Stimulated activated CD4-positive, alpha-beta T cell treated with anti-CD3 and anti-CD28 coated beads, TNF-alpha, amount 100 ng/mL, for 24 hours (primary cell): ENCODE data around the gene OTOS.
A peak's percentile ranks its signal among the peaks of the same experiment; 100 is the strongest.

Experiments used
- DNase-seq, 3 experiments: peaks; one replicate each; pipeline ENCODE4 v3.0.0-alpha.2; 2020; ENCODE audit warnings: low read depth in 3 of 3

The OTOS gene

DNA sequence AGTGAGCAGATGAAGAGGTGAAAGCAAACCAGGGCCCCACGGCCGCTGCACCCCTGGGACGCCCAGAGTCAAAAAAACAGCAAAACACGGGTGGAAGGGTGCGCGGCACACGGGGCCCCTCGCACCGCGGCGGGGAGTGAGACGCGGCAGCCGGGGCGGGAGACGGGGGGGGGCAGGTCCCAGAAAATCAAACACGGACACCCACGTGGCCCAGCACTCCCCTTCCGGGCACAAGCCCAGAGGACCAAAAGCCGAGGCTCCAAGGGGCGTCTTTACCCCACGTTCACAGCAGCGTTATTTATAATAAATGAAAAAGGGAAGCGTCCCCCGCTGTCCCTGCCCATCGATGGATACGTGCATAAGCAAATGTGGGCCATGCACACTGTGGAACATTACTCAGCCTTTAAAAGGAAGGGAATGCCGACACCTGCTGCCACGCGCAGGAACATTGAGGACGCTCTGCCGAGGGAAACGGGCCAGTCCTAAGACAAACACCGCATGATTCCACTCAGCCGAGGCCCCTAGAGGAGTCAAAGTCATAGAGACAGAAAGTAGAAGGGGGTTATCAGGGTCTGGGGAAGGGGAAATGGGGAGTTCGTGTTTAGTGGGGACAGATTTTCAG, 3.7 kb downstream of the OTOS start:
- peak in 1 of 3 experiments; percentile 30 for DNase-seq

DNA sequence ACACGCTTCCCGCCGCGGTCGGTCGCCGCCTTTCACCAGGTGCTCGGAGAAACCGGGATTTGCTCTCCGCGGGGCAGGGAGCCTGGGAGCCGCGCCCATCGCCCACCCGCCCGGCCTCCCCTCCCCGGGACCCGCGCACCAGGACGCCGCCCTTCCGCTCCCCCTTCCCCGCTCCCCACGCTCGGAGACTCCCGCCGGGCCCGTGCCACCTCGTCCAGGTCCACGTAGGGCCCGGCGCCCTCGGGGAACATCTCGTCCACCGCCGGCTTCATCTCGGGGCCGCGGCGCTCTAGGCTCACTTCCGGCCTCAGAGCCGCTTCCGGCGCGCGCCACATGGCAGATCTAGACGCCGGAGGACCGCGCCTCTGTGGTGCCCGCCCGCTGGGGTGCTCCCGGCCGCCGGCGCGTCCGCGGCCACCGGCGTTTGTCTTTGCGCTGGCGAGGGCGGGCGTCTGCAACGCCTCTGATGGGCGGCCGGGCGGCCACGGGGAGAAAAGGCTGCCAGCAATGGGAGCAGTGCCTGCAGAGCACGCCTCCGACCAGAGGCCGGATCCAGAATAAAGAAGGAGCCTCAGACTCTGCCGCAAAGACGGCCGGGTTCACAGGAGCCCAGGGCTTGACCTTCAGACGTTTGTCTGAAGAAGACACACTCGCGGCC, 4.3 kb downstream of the OTOS start, which contains the start of gene COPS9:
COPS9 (minus strand) TSS at position 293 of the 658 bp plus-strand sequence; CDS start at position 272, 21 bp downstream.
- peak; percentile 74 to 82 (median 76) for DNase-seq

DNA sequence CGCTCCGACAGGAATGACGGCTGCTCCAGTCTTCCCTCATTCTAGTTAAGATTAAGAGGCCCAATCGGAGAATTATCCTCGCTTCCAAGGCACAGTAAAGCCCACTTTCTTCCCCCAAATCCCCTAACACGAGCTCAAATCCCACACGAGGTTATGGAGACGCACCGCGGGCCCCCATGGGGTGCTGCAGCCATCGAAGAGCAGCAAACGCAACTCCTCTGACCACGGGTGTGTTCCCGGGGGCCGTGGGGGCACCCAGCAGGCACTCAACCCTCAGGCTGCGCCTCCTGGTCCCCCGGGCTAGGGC, 4.8 kb downstream of the OTOS start:
- no peak for DNase-seq

DNA sequence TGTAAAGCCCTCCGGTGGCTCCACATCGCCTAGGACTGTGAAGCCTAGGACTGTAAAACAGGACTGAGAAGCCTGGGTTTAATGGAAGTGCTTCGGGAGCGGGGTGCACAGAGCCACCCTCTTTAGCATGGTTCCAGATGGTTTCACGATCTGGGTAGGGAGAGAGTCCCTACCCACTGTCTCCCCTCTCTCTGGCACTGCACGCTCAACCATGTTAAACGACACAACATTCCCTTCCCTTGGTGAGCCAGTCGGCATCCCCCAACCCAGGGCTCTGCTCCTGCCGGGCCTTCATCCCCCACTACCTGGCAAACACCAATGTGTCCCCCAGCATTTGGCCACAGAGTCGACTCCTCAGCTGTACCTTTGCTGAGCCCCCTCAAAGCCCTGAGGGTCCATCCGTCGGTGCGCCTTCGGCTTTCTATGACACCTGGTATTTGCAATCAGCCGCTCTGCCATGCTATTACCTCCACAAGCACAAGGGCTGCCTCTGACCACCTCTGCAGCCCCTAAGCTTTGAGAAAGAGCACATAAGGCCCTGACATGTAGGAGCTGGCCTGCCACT, 5.4 kb downstream of the OTOS start:
- DNase-seq: no peak

DNA sequence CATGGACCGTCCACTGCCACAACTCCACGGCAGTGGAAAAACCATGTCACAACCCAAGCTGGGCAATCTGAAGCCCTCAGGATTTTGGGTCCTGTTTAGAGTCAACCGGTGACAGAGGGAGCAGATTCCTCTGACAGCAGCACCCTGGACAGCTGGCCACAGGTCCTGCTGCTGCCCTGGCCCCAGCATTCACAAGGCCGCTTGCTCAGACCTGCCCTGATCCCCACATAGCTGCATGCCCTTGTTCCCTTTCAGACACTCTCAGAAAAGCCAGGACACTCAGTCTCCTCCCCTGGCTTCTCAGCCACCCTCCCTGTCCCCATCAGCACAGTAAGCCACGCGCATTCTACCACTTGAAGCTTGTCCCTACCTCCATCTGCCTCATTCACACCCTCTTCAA, 6.0 kb downstream of the OTOS start:
- no peak for DNase-seq

DNA sequence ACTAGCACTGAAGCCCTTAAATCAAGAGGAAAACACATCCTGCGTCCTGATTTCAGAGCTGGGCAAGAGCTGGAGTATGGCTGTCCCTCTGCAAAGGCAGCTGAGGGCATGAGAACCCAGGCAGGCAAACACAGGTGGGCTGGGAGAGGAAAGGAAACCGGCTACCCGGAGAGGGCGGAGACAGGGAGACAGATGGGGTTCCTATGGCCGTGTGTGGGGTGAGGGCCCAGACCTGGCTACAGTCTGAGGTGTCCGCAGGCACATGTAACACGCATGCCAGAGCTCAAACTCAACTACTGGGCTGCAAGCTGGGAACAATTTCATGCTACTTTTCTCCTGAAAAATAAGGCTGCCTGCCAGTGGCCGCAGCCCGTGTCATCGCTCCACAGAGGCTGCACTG, 7.1 kb downstream of the OTOS start:
- DNase-seq: no peak

DNA sequence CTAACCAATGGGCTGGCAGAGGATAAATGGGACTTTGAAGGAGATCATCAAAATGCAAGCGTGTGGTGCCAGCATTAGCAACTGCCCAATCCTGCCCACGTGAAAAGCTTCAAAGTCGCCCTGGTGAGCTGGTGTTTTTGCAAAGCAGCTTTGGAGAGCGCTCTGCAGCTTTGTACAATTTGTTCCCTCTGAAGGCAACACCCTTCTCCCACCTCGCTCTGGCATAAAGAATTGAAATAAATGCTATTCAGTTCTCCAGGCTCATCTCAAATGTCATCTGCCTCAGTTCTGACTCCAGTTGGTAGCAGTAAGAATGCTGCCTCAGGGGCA, 7.8 kb downstream of the OTOS start:
- DNase-seq: no peak

DNA sequence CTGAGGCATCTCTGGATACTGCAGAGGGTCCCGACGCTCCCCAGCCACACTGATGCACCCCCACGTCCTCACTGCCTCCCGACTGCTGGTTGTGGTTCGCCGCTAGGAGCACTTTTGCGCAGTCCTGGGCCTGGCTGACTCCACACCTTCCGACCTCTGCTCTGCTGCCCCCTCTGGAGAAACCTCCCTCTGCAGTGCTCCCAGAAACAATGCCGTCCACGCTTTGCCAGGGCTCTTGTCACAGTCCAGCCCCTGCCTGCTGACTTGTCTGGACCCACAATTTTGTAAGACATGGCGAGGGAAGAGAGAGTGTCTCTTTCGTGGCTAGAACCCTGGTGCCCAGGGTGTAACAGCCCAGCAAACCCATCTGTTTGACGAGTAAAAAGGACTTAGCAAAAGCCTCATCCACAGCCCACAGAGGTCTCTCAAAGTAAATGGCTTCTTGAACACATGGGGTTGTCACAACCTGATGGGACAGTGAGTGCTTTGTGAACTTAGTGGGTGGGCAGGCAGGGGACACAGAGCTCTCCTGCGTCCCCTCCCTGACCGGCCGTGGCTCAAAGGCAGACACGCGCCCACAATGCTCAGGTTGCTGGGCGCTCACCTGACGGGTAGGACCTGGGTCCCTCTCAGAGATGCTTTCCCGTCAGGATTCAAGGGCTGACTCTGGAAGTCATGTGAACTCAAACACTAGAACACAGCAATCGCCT, 8.4 kb downstream of the OTOS start:
- no peak for DNase-seq

DNA sequence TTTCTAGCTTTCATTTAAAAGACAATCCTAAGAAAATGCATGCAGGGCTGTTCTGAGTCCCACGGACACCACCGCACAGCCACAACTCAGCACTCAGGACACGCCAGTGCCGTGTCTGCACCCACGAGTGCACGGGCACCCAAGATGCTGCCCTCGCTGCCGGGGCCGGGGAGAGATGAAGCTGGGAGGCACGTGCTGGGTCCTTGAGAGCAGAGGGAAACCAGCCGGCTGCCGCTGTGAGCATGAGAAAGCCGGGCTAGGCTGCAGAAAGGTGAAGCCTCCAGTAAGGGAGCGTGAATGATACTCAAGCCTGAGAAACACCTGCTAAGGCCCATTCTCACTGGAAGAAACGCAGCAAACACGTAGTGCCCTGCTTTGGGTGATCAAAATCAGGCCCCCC, 9.2 kb downstream of the OTOS start:
- no peak for DNase-seq

DNA sequence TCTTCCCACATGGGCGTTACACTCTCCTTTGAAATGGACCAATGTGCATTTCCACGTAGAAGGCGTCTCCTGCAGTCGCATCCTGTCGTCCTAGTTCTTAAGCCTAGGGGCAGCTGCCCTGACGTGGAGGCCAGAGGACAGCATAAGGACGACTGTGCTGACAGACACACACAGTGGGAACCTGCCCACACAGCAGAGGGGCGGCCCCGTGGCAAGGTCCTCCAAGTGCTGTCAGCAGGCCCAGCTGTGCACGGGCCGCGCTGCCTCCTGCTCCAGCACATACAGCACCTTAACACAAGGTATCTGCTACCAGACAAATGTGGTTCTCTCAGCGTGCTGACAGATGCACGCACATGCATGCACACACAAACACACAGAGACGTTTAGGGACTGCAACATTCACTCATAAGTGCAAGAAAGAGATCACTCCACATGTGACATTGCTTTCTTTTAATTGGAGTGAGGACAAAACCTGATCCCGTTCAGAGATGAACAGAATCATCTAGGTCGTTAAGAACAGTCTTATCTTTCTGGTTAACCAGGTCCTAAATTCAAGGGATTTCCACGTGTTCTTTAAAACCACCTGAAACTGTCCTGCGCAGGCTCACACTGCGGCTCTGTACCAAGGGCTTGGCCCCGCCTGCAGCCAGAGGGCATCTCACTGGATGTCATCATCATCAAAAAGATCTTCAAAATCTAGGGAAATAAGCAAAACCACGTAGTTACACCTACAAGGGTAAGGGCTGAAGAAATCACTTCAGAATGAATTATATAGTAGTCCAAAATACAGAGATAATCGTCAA, 9.9 kb downstream of the OTOS start:
- DNase-seq: no peak

DNA sequence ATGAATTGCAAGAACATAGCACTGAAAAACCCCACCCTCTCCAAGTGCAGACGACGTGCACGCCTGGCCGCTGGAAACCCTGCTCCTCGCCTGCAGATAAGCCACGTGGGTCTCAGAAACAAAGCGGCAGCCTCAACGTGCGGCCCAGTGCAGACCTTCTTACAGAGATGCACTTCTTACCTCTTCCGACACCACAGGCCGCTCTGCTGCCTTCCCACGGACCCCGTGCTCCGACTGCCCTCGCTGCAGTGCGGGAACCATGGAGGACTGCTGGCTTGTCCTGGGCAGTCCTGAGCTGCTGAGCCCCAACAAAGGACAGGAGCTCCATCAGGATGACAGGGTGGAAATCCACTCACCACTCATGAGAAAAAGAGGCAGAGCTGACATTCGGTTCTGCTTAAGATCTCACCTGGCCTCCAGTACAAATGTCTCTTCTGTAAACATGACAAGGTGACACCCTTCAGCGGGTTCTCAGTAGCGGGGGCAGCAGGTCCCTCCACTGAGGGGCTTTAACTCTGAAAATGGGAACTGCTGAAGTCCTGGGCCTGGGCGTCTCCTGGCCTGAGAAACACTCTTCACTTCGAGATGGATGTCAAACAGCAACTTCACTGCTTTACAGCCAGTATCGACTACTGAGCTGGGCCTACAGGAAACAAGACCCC, 10.6 kb downstream of the OTOS start:
- no peak for DNase-seq

DNA sequence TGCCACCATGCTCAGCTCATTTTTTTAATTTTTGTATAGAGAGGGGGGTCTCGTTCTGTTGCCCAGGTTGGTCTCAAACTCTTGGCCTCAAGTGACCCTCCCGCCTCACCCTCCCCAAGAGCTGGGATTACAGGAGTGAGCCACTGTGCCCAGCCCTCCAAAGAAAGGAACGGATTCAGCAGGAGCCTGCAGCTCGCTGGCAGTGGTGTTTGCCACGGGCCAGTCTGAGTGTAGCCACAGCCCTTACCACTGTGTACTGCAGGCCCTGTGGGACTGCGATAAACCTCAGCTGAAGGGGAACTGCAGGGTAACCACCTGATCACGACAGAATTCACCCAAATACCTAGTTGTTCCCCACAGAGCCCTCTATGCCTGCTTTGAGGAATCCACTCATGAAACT, 11.1 kb downstream of the OTOS start:
- no peak for DNase-seq

DNA sequence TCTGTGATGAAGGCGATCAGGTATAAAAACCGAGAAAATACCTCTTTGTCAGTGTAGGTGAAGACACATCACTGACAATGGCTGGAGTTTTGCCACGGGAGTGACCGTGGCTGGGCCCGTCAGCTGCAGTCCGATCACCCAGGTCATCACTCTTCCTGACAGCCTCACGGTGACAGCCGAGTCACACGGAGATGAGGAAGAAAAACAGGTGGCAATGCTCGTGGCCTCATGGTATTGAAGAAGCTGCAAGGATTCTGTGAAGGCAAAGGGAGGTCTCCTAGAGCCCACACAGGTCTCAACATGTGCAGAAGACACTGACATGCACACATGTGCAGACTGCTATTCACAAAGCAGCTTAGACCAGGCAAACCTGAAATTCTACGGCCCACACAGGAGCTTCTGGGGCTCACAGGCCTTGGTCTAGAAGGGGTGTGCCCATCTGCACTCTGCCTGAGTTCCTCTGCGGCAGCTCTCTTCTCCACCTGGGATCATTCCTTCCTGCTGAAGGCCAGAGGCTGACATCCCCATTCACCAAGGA, 11.8 kb downstream of the OTOS start:
- DNase-seq: no peak

DNA sequence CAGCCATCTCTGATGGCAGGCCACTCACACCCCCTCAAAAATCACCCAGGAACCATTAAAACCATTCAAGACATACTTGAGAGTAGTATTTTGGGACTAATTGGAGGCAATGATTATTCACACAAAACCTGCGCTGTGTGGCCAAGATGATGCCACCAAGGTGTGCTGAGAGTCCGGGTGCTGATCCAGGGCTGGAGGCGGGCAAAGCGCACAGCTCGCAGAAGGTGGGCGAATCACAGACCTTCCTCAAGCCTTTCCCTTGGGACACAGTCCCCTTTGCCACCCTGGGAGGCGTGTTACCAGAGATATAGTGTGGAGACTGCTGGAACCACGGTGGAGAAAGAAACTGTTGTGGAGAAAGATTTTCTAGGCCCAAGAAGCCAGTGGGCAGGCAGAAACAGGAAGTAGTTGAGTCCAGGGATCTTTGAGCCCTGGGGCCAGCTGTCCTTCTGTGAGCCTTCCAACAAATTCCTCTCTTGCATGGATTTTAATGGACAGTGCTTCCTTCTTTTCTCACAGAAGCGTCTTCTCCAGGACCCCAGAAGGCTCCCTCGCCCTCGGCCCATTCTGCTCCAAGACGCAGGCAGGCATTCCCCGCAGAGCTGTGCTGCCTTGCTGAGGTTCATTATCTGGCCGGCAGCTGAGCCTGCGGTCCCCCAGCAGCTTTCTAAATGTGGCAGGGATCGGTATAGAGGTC, 12.4 kb downstream of the OTOS start:
- no peak for DNase-seq

DNA sequence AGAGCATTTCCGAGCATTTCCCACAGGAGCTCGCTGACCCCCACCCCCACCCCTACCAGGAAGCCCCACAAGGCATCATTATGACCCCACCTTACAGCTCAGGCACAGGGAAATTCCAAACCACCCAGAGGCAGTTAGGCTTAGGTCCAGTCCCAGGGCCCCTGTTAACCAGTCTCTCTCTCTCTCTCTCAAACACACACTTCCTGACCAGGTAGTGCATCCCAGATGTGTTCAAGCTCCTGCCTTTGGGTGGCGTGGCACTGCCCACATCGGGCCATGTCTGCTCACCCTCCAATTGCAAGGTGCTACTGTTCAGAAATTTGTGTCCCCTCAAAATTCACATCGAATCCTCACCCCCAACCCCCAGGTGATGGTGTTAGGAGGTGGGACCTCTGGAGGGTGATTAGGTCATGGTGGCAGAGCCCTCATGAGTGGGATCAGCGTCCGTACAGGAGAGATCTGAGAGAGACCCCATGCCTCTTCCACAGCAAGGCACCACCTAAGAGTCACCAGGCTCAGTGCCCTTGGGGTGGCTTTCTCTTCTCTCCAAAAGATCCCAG, 13.2 kb downstream of the OTOS start:
- DNase-seq: no peak

DNA sequence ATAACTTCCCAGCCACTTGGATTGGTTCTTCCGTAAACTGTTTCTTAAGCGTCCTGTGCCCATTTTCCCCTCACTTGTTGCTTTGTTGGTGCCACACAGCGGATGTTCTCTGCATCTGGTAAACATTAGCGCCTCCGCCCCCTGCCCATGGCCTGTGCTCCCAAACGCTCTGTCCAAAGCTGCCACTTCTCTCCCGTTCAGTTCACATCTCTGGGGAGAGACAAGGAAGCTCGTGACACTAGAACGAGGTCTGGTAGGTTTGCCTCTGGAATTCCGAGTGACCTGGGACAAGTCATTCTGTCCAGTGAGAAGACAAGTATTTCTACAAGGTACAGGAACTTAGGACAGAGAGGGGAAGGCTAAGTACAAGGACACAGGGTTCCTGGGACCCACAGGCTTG, 13.7 kb downstream of the OTOS start:
- no peak for DNase-seq

DNA sequence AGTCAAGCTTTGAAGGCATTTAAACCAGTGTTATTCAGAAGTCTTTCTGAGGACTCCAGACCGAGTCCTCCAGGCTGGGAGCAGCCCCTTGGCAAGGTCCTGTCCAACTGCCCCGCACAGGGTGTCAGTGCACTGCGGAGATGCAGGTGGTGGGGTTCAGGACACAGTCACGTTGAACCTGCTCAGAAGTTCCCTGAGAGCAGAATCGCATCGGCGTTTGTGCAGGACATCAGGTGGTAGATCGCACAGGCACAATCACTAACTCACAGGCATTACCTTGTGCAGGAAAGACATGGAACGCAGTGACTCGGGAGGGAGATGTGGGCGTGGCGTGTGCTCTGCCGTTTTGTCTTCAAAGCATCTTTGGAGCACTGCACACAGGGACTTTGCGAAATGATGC, 14.7 kb downstream of the OTOS start:
- no peak for DNase-seq

DNA sequence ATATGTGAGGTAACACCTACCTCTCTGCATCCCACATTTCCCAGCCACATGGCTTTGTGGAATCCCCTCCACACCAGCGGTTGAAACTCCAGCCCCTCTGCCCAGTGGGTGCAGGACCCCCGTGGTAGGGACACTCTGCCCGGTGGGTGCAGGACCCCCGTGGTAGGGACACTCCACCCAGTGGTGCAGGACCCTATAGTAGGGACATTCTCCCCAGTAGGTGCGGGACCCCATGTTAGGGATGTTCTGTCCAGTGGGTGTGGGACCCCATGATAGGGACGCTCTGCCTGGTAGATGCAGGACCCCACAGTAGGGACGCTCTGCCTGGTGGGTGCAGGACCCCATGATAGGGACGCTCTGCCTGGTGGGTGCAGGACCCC, 15.8 kb downstream of the OTOS start:
- no peak for DNase-seq

DNA sequence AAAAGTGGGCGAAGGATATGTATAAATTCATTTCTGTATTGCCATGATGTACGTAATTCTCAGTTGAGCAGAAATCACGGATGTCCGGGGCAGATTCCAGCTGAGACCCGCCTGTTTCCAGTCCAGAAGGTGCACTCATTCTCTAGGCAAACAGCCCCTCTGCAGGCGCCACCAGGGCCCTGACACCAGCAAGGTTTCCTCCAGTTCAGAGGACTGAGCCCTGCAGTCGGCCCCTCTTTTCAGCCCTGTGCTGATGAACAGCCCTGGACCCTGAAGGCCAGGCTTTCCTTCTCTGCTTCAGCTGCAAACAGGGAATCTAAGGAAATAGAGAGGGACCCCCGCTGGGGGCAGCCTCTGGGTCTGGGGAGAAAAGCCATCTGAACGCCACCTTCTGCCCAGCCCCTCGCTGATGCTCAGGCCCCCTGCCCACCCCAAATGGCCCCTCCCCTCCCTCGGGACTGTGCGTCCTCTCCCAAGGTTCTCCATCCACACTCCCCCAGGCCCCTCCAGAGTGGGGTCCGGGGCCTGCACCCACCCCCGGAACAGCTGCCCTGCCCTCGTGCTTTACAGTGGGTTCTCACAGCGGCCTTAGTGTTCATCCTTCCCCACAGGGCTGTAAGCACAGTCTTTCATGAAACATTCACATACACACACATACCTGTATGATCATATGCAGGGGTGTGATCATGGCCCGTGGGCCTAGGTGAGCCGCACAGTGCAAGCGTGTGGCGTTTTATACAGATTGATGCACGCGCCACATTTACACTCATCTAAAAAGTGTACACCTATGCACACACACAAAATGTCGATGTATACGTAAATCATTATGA, 16.4 kb downstream of the OTOS start:
- no peak for DNase-seq

DNA sequence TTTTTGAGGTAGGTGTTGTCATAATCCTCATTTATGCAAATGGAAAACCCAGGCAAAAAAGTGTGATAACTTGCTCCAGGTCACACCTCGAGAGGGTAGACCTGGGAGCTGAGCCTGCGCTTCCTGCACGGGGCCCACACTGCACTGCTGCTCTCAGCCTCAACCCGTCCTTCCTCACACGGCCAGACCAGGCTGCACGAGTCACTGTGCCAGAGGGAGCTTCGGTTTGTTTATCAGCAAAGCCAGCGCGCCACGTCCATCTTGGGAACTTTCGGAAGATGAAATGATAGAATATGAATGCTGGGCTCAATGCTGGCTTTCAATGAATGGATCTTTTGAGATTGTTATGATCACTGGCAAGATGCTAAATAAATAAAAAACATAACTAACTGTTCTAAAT, 18.8 kb downstream of the OTOS start:
- no peak for DNase-seq
